HepG2 (cell line): ENCODE results near the gene TUBA4B. TPM values are rescaled to one million over a fixed set of nuclear protein-coding genes. Genes with fewer than 3 reads are reported as not detected.

Experiments
- SYNCRIP ChIP-seq: fragments of 200-400 bp; formaldehyde crosslinking; IDR thresholded peaks from 2 replicates; pipeline ENCODE4 v1.6.1; 2018; ENCODE audit warnings: mild to moderate bottlenecking, low read depth, low read length; ENCODE audit not compliant: insufficient read depth
- ZBTB7A ChIP-seq: sonication (generic); formaldehyde crosslinking; IDR thresholded peaks from 2 replicates; pipeline ENCODE4 v1.8.0; 2022; ENCODE audit warnings: mild to moderate bottlenecking, missing genetic modification reagents
- ZFP36L1 ChIP-seq: sonication (generic); formaldehyde crosslinking; IDR thresholded peaks from 2 replicates; pipeline ENCODE4 v1.8.0; 2022; ENCODE audit warnings: mild to moderate bottlenecking, missing genetic modification reagents, moderate library complexity
- ZNF138 ChIP-seq: sonication (generic); formaldehyde crosslinking; IDR thresholded peaks from 2 replicates; pipeline ENCODE4 v1.5.0; 2020; ENCODE audit warnings: mild to moderate bottlenecking, low read depth, missing genetic modification reagents
- ZNF3 ChIP-seq: IDR thresholded peaks from 2 replicates; pipeline ENCODE4 v1.7.0; 2017; ENCODE audit warnings: inconsistent platforms
- ZNF333 ChIP-seq: sonication (generic); formaldehyde crosslinking; IDR thresholded peaks from 2 replicates; pipeline ENCODE4 v1.4.0; 2020; ENCODE audit warnings: mild to moderate bottlenecking, missing genetic modification reagents, borderline replicate concordance
- ZNF350 ChIP-seq: sonication (generic); formaldehyde crosslinking; IDR thresholded peaks from 2 replicates; pipeline ENCODE4 v1.4.0; 2020; ENCODE audit warnings: mild to moderate bottlenecking, low read depth, missing genetic modification reagents, borderline replicate concordance
- ZNF564 ChIP-seq: sonication (generic); formaldehyde crosslinking; IDR thresholded peaks from 2 replicates; pipeline ENCODE4 v1.8.1; 2023; ENCODE audit warnings: mild to moderate bottlenecking, missing genetic modification reagents
- ZSCAN9 ChIP-seq: IDR thresholded peaks from 2 replicates; pipeline ENCODE4 v1.6.1; 2016; ENCODE audit warnings: borderline replicate concordance
- polyA plus RNA-seq, 8 experiments: library from polyadenylated mRNA; depleted of rRNA in 3 of 8; stranded (reverse) in 7 of 8; unstranded in 1 of 8; fragments of >200 nt; fragmentation: Illumina TruSeq in 4 of 8; extraction: Trizol in 4 of 8; gene quantifications; 2 replicates each; pipeline versions ENCODE4 v1.2.1 to v1.2.3, GENCODE V29; 2011 to 2016; ENCODE audit warnings: low read depth in 4 of 8, missing spikeins in 1 of 8, mixed read lengths in 1 of 8; ENCODE audit not compliant: insufficient read depth in 1 of 8
- total RNA-seq, 5 experiments: library from RNA; depleted of rRNA; stranded (reverse); fragments of >200 nt; fragmentation: Illumina TruSeq; extraction: Trizol; gene quantifications; 2 replicates each; pipeline ENCODE4 v1.2.3, GENCODE V29; 2016; ENCODE audit warnings: low read depth in 1 of 5
- TF ChIP-seq, protein P1 (sequence below): IDR thresholded peaks from 2 replicates; pipeline ENCODE4 v1.6.1; 2016; ENCODE audit warnings: low read depth, missing genetic modification reagents, missing compliant biosample characterization
- TF ChIP-seq, protein P2 (sequence below), 2 experiments: fragments of 450-650 bp in 1 of 2; sonication (generic) in 1 of 2; formaldehyde crosslinking in 1 of 2; IDR thresholded peaks; 2 replicates each; pipeline versions ENCODE4 v1.6.1 to v1.8.0; 2016 to 2022; ENCODE audit warnings: antibody characterized with exemption in 1 of 2, mild to moderate bottlenecking in 1 of 2, missing genetic modification reagents in 1 of 2
- TF ChIP-seq, protein P3 (sequence below): sonication (generic); formaldehyde crosslinking; IDR thresholded peaks from 2 replicates; pipeline ENCODE4 v1.4.0; 2020; ENCODE audit warnings: mild to moderate bottlenecking, missing genetic modification reagents

TUBA4B gene
- total and polyA plus RNA-seq, 2 of the 13 experiments (the other 11 are each of a cell fraction or from before 2014, with no cell fraction given) = 0.18 to 0.22 TPM

DNA sequence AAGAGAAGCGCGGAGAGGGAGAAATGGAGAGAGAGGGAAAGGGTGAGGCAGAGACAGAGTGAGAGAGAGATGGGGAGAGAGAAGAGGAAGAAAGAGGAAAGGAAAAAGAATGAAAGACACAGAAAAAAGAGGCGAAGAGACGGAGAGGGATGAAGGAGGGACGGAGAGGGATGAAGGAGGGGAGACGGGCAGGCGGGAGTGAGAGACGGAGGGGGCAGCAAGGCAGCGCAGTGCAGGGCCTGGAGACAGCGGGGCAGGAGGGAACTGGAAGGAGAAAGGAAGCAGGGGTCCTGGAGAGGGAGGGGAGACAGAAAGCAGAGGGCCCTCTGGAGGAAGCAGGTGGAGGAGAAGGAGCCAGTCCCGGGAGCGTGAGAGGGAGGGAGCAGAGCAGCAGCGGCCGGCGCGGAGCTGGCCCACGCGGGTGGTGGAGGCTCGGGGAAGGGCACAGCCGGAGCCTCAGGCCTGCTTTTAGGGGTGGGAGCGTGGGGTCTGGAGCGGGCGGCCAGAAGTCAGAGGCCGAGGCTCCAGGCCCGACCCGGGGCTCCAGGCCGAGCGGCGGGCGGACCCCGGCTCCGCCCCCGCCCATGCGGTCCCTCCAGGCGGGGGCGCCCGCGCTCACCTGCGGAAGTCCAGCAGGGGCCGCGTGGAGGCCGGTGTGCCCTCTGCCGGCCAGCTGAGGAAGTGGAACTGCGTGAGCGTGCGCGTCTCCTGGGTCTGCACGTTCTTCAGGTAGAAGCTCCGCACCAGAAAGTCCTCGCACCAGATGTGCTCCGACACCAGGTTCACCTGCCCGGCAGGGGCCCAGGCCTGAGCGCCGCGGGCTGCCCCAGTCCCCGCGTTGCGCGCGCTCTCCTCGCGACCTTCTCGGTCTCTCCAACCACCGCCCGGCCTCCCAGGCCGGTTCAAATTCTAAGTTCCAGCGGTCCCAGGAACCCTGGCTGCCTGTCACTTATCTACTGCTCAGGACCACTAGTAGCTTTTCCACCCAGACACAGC is 41.6 kb downstream of the TUBA4B start (continued):
- TF ChIP-seq ZFP36L1 (CRISPR knock-in tag) (peak; percentile 98), SYNCRIP (no peak), ZBTB7A (0 out of 2 replicates have a peak, but pooled peaks have one; percentile 8), ZSCAN9 (CRISPR knock-in tag) (peak; percentile 83), ZNF3 (no peak), ZNF333 (CRISPR knock-in tag) (no peak), ZNF138 (CRISPR knock-in tag) (peak; percentile 84; the same call in 1 of the 2 replicates), ZNF564 (CRISPR knock-in tag) (no peak), ZNF350 (CRISPR knock-in tag) (peak; percentile 56; the same call in 1 of the 2 replicates)
- TF ChIP-seq, protein P1, sequence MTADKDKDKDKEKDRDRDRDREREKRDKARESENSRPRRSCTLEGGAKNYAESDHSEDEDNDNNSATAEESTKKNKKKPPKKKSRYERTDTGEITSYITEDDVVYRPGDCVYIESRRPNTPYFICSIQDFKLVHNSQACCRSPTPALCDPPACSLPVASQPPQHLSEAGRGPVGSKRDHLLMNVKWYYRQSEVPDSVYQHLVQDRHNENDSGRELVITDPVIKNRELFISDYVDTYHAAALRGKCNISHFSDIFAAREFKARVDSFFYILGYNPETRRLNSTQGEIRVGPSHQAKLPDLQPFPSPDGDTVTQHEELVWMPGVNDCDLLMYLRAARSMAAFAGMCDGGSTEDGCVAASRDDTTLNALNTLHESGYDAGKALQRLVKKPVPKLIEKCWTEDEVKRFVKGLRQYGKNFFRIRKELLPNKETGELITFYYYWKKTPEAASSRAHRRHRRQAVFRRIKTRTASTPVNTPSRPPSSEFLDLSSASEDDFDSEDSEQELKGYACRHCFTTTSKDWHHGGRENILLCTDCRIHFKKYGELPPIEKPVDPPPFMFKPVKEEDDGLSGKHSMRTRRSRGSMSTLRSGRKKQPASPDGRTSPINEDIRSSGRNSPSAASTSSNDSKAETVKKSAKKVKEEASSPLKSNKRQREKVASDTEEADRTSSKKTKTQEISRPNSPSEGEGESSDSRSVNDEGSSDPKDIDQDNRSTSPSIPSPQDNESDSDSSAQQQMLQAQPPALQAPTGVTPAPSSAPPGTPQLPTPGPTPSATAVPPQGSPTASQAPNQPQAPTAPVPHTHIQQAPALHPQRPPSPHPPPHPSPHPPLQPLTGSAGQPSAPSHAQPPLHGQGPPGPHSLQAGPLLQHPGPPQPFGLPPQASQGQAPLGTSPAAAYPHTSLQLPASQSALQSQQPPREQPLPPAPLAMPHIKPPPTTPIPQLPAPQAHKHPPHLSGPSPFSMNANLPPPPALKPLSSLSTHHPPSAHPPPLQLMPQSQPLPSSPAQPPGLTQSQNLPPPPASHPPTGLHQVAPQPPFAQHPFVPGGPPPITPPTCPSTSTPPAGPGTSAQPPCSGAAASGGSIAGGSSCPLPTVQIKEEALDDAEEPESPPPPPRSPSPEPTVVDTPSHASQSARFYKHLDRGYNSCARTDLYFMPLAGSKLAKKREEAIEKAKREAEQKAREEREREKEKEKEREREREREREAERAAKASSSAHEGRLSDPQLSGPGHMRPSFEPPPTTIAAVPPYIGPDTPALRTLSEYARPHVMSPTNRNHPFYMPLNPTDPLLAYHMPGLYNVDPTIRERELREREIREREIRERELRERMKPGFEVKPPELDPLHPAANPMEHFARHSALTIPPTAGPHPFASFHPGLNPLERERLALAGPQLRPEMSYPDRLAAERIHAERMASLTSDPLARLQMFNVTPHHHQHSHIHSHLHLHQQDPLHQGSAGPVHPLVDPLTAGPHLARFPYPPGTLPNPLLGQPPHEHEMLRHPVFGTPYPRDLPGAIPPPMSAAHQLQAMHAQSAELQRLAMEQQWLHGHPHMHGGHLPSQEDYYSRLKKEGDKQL (CRISPR knock-in tag) = 0 out of 2 replicates have a peak, but pooled peaks have one; percentile 36
- TF ChIP-seq, protein P2, sequence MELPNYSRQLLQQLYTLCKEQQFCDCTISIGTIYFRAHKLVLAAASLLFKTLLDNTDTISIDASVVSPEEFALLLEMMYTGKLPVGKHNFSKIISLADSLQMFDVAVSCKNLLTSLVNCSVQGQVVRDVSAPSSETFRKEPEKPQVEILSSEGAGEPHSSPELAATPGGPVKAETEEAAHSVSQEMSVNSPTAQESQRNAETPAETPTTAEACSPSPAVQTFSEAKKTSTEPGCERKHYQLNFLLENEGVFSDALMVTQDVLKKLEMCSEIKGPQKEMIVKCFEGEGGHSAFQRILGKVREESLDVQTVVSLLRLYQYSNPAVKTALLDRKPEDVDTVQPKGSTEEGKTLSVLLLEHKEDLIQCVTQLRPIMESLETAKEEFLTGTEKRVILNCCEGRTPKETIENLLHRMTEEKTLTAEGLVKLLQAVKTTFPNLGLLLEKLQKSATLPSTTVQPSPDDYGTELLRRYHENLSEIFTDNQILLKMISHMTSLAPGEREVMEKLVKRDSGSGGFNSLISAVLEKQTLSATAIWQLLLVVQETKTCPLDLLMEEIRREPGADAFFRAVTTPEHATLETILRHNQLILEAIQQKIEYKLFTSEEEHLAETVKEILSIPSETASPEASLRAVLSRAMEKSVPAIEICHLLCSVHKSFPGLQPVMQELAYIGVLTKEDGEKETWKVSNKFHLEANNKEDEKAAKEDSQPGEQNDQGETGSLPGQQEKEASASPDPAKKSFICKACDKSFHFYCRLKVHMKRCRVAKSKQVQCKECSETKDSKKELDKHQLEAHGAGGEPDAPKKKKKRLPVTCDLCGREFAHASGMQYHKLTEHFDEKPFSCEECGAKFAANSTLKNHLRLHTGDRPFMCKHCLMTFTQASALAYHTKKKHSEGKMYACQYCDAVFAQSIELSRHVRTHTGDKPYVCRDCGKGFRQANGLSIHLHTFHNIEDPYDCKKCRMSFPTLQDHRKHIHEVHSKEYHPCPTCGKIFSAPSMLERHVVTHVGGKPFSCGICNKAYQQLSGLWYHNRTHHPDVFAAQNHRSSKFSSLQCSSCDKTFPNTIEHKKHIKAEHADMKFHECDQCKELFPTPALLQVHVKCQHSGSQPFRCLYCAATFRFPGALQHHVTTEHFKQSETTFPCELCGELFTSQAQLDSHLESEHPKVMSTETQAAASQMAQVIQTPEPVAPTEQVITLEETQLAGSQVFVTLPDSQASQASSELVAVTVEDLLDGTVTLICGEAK (IDR thresholded peaks at IDR 0.05) = no peak
- TF ChIP-seq, protein P2 (CRISPR knock-in tag; IDR thresholded peaks at IDR 0.05) = no peak; the same call in 1 of the 2 replicates
- TF ChIP-seq, protein P3, sequence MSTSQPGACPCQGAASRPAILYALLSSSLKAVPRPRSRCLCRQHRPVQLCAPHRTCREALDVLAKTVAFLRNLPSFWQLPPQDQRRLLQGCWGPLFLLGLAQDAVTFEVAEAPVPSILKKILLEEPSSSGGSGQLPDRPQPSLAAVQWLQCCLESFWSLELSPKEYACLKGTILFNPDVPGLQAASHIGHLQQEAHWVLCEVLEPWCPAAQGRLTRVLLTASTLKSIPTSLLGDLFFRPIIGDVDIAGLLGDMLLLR (CRISPR knock-in tag) = 0 out of 2 replicates have a peak, but pooled peaks have one; percentile 35
